Effector memory CD4-positive, alpha-beta T cell (primary cell): ENCODE data around the gene SNTG2.

Experiments
- DNase-seq, 3 donors: peaks; one replicate each; pipeline ENCODE4 v3.0.0-alpha.2; 2020
- H3K27ac ChIP-seq: 2 replicates; pipeline ENCODE4 v1.7.0; 2013; ENCODE audit warnings: mild to moderate bottlenecking, low read length, moderate library complexity; ENCODE audit not compliant: insufficient read depth, poor library complexity, severe bottlenecking
- H3K27me3 ChIP-seq: replicated peaks from 2 replicates; pipeline ENCODE4 v1.7.0; 2013; ENCODE audit warnings: mild to moderate bottlenecking, low read length; ENCODE audit not compliant: insufficient read depth, control insufficient read depth, poor library complexity, severe bottlenecking
- H3K36me3 ChIP-seq: 2 replicates; pipeline ENCODE4 v1.7.0; 2013; ENCODE audit warnings: mild to moderate bottlenecking, low read length, moderate library complexity; ENCODE audit not compliant: control insufficient read depth, insufficient read depth
- H3K4me1 ChIP-seq: 2 replicates; pipeline ENCODE4 v1.7.0; 2013; ENCODE audit warnings: low read length, mild to moderate bottlenecking; ENCODE audit not compliant: control insufficient read depth, insufficient read depth, poor library complexity, severe bottlenecking
- H3K4me3 ChIP-seq: 2 replicates; pipeline ENCODE4 v1.7.0; 2013; ENCODE audit warnings: low read length, low read depth, mild to moderate bottlenecking; ENCODE audit not compliant: insufficient read depth, poor library complexity, severe bottlenecking
- H3K9me3 ChIP-seq: 2 replicates; pipeline ENCODE4 v1.7.0; 2013; ENCODE audit warnings: mild to moderate bottlenecking, low read length, moderate library complexity; ENCODE audit not compliant: control insufficient read depth

SNTG2 gene

DNA sequence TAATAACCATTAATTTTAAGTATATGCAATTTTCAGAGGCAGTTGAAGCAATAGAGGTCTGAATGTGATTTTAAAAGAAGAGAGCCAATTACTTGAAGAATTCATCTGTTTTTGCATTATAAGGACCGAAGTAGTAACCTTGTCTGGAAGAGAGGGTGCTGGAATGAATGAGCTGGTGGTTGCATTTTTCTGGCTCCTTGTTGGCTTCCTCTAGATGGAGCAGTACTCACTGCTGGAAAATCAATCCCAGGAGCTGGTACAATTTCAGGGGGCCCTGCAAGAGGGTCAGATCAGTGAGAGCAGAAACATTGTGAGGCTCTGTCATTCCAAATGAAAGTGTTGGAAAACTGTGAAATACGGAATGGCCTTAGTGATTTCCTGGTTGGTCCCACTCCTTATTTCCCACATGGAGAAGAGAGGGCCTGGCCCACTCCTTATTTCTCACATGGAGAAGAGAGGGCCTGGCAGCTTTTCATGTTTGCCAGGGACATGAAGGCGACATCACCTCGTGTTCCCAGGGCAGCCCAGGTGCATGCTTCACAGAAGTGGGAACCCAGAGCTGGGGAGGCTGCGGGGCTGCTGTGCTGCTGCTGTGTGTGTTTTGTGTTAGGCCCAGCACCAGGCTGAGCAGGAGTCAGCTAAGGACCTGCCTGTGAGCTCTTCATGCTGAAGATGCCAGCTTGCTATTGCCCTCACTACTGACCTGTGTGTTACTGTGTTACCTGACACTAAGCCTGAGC lies 197.4 kb downstream of the SNTG2 start:
- Histone ChIP-seq H3K9me3 (no peaks in the 10 kb centered on the region), H3K4me1 (no peaks in the 10 kb centered on the region), H3K27ac (no peak overlapping the region), H3K36me3 (no peaks in the 10 kb centered on the region), H3K4me3 (no peak overlapping the region), H3K27me3 (no peaks in the 10 kb centered on the region)
- no peak for DNase-seq

DNA sequence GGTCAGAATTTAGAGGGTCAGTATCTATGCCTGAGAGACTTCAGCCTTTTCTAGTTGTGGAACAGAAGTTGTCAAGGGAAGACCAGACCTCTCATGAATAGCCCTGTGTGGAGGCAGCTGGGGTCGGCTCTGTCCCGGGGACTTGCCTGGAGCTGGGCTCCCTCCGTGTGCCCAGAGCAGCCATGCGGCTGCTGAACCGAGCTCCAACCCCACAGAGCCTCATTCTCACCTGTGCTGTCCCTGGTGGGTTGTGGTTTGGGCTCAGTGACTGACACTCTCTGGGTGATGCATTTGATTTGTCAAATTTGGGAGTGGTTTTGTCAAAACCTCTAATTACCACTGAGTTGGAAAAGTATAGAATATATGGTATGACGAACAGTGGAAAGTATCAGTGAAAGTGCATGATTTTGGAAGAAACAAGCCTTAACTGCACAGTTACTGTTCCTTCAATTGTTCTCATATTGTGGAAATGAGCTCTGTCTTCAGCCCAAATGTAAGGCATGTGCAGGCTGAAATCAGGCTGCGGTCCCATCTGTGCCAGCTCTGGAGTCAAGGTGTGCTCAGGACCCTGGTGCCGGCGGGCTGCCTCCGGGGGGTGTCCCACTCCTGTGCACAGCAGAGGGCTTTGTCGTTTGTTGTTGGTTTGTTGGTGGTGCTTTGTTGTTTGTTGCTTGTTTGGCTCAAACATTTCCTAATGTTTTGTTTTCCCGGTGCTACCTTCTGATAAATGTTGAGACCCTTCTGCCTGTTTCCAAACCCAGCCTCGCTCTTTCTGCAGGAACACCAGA lies 200.3 kb downstream of the SNTG2 start:
- no peaks in the 10 kb centered on the region for H3K4me1 ChIP-seq
- DNase-seq, result no peak
- no peak overlapping the region for H3K4me3 ChIP-seq
- H3K9me3 ChIP-seq, result no peaks in the 10 kb centered on the region
- no peak overlapping the region for H3K27ac ChIP-seq
- H3K36me3 ChIP-seq, result no peaks in the 10 kb centered on the region
- H3K27me3 ChIP-seq, result no peaks in the 10 kb centered on the region

DNA sequence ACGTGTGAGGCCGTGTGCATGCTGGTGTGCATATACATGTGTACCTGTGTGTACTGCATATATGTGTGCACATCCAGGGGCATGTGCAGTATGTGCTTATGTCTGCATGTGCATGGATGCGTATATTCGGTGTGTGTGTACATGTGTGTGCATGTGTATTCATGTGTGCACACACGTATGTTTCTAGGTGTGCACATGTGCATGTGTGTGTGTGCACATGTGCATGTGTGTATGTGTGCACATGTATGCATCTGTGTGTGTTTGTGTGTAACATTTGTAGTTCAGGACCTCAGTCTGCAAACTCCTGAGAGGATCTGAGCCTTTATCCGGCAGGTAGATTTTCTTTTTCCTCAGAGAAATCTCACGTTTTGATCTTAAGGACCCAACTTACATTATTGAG lies 201.7 kb downstream of the SNTG2 start:
- Histone ChIP-seq H3K4me3 (no peak overlapping the region), H3K27ac (no peak overlapping the region), H3K9me3 (no peaks in the 10 kb centered on the region), H3K27me3 (no peaks in the 10 kb centered on the region), H3K36me3 (no peaks in the 10 kb centered on the region), H3K4me1 (no peaks in the 10 kb centered on the region)
- no peak for DNase-seq

DNA sequence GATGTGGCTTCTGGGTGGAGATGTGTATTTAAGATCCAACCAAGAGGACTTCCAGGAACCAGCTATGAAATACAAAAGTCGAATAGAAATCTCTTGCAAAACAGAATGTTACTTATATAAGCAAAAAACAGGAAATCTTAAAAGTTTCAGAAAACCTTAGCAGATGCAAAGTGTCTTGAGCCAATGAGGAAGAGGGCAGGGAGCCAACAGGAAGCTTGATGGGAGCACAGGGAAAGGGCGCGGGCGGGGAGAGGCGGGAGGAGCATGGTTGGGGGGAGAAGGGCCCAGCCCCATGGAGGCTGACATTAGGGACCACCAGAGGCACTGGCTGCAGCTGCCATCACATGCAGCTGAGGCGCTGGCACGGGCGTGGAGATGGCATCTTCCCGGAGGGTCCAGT lies 203.3 kb downstream of the SNTG2 start:
- Histone ChIP-seq H3K27ac (no peak overlapping the region), H3K36me3 (no peaks in the 10 kb centered on the region), H3K4me1 (no peaks in the 10 kb centered on the region), H3K4me3 (no peak overlapping the region), H3K9me3 (no peaks in the 10 kb centered on the region), H3K27me3 (no peaks in the 10 kb centered on the region)
- no peak for DNase-seq

DNA sequence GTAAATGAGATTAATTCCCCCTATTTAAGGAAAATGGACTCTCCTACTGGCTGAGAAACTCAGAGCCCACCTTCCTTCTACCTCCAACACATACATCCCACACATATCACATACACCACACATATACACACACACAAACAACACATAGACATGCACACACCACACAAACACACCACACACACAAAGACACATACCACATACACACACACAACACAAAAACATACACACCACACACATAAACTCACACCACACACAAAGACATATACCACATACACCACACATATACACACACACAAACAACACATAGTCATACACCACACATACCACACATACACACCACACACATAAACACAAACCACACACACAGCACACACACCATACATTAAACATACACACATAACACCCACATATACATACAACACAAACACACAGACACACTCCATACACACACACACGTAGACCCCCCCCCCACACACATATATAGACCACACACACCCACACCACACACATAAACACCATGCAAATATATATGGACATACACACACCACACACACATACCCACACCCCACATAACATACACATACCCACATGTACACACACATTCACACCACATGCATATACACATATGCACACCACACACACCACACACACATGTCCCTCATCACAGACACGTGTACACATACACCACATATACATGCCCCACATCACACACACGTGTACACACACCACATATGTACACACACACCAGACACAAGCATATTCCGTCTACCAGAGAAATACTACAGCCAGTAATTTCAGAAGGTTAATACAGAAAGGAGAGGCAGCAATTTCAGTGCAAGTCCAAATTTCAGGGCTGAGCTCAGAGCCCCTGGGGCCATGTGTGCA lies 204.3 kb downstream of the SNTG2 start:
- H3K27ac ChIP-seq, result no peak overlapping the region
- H3K27me3 ChIP-seq, result no peaks in the 10 kb centered on the region
- no peaks in the 10 kb centered on the region for H3K4me1 ChIP-seq
- no peaks in the 10 kb centered on the region for H3K36me3 ChIP-seq
- H3K9me3 ChIP-seq, result no peaks in the 10 kb centered on the region
- H3K4me3 ChIP-seq, result no peak overlapping the region
- DNase-seq, result no peak

DNA sequence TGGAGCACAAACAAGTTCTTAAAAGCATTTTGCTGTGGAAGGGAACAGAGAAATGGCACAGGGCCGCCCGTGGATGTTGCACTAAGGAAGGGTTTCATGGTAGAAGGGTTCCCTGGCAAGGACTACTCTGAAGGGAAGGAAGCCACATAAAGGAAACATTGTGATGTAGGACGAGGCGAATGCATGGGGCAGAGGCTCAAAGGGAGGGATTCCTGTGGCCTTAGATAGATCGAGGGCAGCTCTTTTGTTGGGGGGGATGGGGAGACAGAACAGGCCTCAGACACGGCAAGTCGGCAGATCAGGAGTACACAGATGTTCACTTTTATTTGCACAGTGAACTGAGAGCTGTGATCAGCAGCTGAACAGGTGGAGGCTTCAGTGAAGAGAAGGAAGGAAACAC lies 205.4 kb downstream of the SNTG2 start:
- no peak for DNase-seq
- Histone ChIP-seq H3K9me3 (no peaks in the 10 kb centered on the region), H3K36me3 (no peaks in the 10 kb centered on the region), H3K4me1 (no peaks in the 10 kb centered on the region), H3K4me3 (no peak overlapping the region), H3K27ac (no peak overlapping the region), H3K27me3 (no peaks in the 10 kb centered on the region)

DNA sequence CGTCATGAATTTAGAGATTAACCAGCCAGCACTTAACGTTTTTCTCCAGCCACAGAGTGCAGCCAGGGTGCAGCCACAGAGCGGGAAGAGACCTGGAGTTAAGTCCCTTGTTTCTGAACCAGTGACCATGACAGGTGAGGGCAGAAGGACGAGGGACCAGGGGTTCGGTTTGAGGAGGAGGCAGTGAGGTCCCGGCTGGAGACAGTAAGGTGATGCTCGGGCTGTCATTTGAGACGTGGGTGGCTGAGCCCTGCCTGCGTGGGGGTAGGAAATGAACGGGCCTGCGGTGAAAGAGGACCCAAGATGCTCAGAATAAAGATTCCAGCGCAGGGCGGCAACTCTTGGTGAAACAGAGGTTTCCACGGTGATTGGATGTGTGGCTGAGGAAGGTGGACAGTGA lies 205.9 kb downstream of the SNTG2 start:
- no peak for DNase-seq
- Histone ChIP-seq H3K4me3 (no peak overlapping the region), H3K9me3 (no peaks in the 10 kb centered on the region), H3K27me3 (no peaks in the 10 kb centered on the region), H3K36me3 (no peaks in the 10 kb centered on the region), H3K4me1 (no peaks in the 10 kb centered on the region), H3K27ac (no peak overlapping the region)

DNA sequence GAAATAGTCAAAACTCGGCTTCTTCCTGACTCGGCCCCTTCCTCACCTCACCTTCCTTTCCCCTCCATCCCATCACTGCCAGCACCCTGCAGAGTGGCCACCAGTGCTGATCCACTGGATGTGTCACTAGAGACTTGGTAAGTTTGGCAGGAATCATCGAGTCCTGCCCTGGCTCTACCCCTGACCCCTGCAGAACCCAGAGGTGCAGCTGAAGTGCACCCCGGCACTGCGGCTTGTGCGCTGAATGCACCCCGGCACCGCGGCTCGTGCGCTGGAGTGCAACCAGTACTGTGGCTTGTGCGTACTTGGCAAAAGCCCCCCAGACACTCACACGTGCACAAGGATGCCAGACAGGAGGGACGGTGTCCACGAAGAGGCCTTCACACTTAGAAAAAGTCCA lies 206.5 kb downstream of the SNTG2 start:
- H3K27me3 ChIP-seq, result no peaks in the 10 kb centered on the region
- no peaks in the 10 kb centered on the region for H3K4me1 ChIP-seq
- DNase-seq, result no peak

DNA sequence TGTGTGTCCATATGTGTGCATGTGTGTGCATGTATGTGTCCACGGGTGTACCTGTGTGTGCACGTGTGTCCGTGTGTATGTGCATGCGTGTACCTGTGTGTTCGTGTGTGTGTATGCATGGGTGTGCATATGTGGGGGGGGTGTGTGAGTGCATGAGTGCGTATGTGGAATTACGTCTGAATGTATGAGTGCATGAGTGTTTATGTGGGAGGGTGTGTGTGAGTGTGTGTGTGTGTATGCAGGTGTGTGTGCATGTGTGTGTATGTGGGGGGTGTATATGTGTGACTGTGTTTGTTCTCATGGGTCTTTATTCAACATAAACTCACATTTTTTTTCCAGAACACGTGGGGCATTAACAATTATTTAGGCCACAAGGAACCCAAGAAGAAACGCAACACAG lies 208.4 kb downstream of the SNTG2 start:
- H3K27ac ChIP-seq, result no peak overlapping the region
- no peaks in the 10 kb centered on the region for H3K9me3 ChIP-seq
- no peak overlapping the region for H3K4me3 ChIP-seq
- no peak for DNase-seq
- peaks cover 16% of the 10 kb centered on the region for H3K4me1 ChIP-seq
- no peaks in the 10 kb centered on the region for H3K27me3 ChIP-seq
- no peaks in the 10 kb centered on the region for H3K36me3 ChIP-seq

More for the DNA sequence above, 206.5 kb downstream of the SNTG2 start:
- H3K27ac ChIP-seq, result no peak overlapping the region
- no peak overlapping the region for H3K4me3 ChIP-seq
- no peaks in the 10 kb centered on the region for H3K36me3 ChIP-seq
- H3K9me3 ChIP-seq, result no peaks in the 10 kb centered on the region
